Sigmoid colon (tissue), 4 donors: ENCODE results near the gene ACTA1.

ENCODE experiments used
- POLR2A ChIP-seq, 2 donors: fragments of 450-650 bp; IDR thresholded peaks; one replicate each; pipeline ENCODE4 v1.6.1; 2016; ENCODE audit warnings: antibody characterized with exemption in 2 of 2, mild to moderate bottlenecking in 2 of 2, moderate library complexity in 2 of 2
- POLR2AphosphoS5 ChIP-seq, 4 donors: sonication (generic); formaldehyde crosslinking; IDR thresholded peaks; one replicate each; pipeline ENCODE4 v1.6.1; 2017; ENCODE audit warnings: antibody characterized with exemption in 4 of 4
- TF ChIP-seq, protein P1 (sequence below), 4 experiments: fragments of 450-650 bp in 3 of 4; fragments of 200-600 bp in 1 of 4; IDR thresholded peaks; one replicate each; pipeline ENCODE4 v1.5.1; 2016 to 2019; ENCODE audit warnings: antibody characterized with exemption in 4 of 4, mild to moderate bottlenecking in 3 of 4, moderate library complexity in 2 of 4

DNA sequence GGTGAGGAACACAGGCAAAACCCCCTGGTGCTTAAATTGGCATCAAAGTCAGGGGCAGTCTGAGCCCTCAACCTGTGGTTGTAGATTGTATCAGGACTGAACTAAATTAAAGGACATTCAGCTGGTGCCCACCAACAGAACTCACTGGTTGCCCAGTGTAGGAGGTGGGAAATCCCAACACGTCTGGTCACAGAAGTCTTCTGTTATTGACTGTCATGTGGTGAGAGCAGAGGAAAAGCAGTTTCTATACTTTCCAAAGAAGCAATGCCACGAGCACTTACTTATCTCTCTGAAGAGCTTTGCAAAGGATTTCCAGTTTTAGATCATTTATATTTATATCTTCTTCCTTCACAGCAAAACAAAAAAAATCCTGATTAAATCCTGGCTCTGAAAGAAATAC lies 15.0 kb upstream of the ACTA1 start:
- TF ChIP-seq, protein P1, sequence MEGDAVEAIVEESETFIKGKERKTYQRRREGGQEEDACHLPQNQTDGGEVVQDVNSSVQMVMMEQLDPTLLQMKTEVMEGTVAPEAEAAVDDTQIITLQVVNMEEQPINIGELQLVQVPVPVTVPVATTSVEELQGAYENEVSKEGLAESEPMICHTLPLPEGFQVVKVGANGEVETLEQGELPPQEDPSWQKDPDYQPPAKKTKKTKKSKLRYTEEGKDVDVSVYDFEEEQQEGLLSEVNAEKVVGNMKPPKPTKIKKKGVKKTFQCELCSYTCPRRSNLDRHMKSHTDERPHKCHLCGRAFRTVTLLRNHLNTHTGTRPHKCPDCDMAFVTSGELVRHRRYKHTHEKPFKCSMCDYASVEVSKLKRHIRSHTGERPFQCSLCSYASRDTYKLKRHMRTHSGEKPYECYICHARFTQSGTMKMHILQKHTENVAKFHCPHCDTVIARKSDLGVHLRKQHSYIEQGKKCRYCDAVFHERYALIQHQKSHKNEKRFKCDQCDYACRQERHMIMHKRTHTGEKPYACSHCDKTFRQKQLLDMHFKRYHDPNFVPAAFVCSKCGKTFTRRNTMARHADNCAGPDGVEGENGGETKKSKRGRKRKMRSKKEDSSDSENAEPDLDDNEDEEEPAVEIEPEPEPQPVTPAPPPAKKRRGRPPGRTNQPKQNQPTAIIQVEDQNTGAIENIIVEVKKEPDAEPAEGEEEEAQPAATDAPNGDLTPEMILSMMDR (IDR thresholded peaks at IDR 0.05), result no peak
- TF ChIP-seq POLR2AphosphoS5 (IDR thresholded peaks at IDR 0.05), result no peak
- TF ChIP-seq POLR2A (IDR thresholded peaks at IDR 0.05), result no peak
